Stimulated activated CD8-positive, alpha-beta memory T cell treated with anti-CD3 and anti-CD28 coated beads, Interleukin-15, amount 100 ng/mL, for 1 hour (primary cell): ENCODE measurements around the gene PHACTR4.
"Not testable (repeated sequence)": the region's sequence is repeated elsewhere in the genome, so short reads cannot be mapped to it uniquely, and the experiment has no call there.

Source experiments
- DNase-seq: peaks from one replicate; pipeline ENCODE4 v3.0.0-alpha.2; 2020; ENCODE audit warnings: low read depth

Gene PHACTR4

GRCh38 chr1:28501925-28502324 lies 132.4 kb downstream of the PHACTR4 start:
- no peak for DNase-seq

GRCh38 chr1:28503117-28503516 lies 133.6 kb downstream of the PHACTR4 start:
- no peak for DNase-seq

- peak; percentile 85 for DNase-seq
Measured at GRCh38 chr1:28505406-28506187, 136.1 kb downstream of the PHACTR4 start, which contains the start of gene RCC1. RCC1 (plus strand) TSS chr1:28506043; CDS start chr1:28529867, 23,824 bp downstream.

- no peak for DNase-seq
Measured at GRCh38 chr1:28506907-28507246, 137.3 kb downstream of the PHACTR4 start.

GRCh38 chr1:28507247-28507645 lies 137.7 kb downstream of the PHACTR4 start:
- DNase-seq: no peak

- DNase-seq: no peak
Measured at GRCh38 chr1:28507646-28508434, 138.3 kb downstream of the PHACTR4 start.

- DNase-seq: no peak
Measured at GRCh38 chr1:28508435-28508754, 138.9 kb downstream of the PHACTR4 start.

GRCh38 chr1:28509705-28510272 lies 140.2 kb downstream of the PHACTR4 start:
- no peak for DNase-seq

- DNase-seq: no peak
Measured at GRCh38 chr1:28510273-28510969, 140.9 kb downstream of the PHACTR4 start.

GRCh38 chr1:28510970-28511440 lies 141.5 kb downstream of the PHACTR4 start:
- no peak for DNase-seq

GRCh38 chr1:28512058-28512611 lies 142.6 kb downstream of the PHACTR4 start:
- no peak for DNase-seq

- DNase-seq: not testable (repeated sequence)
Measured at GRCh38 chr1:28514445-28514933, 144.9 kb downstream of the PHACTR4 start.

- no peak for DNase-seq
Measured at GRCh38 chr1:28516518-28516956, 147.0 kb downstream of the PHACTR4 start.

- DNase-seq: no peak
Measured at GRCh38 chr1:28517649-28517999, 148.1 kb downstream of the PHACTR4 start.

- DNase-seq: peak; percentile 80
Measured at GRCh38 chr1:28518000-28518744, 148.6 kb downstream of the PHACTR4 start.

- DNase-seq: no peak
Measured at GRCh38 chr1:28518745-28519341, 149.3 kb downstream of the PHACTR4 start.

GRCh38 chr1:28519946-28520725 lies 150.6 kb downstream of the PHACTR4 start:
- DNase-seq: no peak

- DNase-seq: not testable (repeated sequence)
Measured at GRCh38 chr1:28520796-28521195, 151.3 kb downstream of the PHACTR4 start.

GRCh38 chr1:28521502-28522164 lies 152.1 kb downstream of the PHACTR4 start:
- DNase-seq: no peak
